GM12865 (cell line): ENCODE data around the gene SPNS2.

Experiments used
- DNase-seq: peaks from one replicate; pipeline ENCODE4 v3.0.0; 2010; ENCODE audit warnings: low read depth
- H3K4me3 ChIP-seq: 2 replicates; pipeline ENCODE4 v1.5.1; 2011; ENCODE audit warnings: mild to moderate bottlenecking, low read depth, low read length, control low read depth
- TF ChIP-seq, protein P1 (sequence below): IDR thresholded peaks from 2 replicates; pipeline ENCODE4 v1.5.1; 2011; ENCODE audit warnings: low read length, control low read depth, low read depth, inconsistent platforms; ENCODE audit not compliant: insufficient read depth; ENCODE audit errors: missing control alignments

SPNS2 gene

DNA sequence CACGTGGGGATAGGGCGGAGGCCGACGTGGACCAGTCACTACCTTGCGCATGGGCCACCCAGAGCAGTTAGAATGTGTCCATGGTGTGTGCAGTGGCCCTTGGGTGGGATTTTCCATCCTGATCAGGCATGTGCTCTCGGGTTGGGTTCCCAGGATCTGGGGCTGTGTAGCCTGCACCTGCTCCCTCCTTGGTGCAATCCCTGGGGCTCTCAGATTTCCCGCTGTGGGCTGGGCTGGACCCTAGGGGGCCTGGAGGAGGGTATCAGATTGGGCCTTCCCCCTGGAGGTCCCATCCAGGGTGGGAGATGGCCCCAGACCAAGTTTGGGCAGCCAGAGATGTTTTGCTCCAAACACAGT is 86.9 kb downstream of the SPNS2 start:
- TF ChIP-seq, protein P1, sequence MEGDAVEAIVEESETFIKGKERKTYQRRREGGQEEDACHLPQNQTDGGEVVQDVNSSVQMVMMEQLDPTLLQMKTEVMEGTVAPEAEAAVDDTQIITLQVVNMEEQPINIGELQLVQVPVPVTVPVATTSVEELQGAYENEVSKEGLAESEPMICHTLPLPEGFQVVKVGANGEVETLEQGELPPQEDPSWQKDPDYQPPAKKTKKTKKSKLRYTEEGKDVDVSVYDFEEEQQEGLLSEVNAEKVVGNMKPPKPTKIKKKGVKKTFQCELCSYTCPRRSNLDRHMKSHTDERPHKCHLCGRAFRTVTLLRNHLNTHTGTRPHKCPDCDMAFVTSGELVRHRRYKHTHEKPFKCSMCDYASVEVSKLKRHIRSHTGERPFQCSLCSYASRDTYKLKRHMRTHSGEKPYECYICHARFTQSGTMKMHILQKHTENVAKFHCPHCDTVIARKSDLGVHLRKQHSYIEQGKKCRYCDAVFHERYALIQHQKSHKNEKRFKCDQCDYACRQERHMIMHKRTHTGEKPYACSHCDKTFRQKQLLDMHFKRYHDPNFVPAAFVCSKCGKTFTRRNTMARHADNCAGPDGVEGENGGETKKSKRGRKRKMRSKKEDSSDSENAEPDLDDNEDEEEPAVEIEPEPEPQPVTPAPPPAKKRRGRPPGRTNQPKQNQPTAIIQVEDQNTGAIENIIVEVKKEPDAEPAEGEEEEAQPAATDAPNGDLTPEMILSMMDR, result no peak
- no peak overlapping the region for H3K4me3 ChIP-seq
- no peak for DNase-seq

DNA sequence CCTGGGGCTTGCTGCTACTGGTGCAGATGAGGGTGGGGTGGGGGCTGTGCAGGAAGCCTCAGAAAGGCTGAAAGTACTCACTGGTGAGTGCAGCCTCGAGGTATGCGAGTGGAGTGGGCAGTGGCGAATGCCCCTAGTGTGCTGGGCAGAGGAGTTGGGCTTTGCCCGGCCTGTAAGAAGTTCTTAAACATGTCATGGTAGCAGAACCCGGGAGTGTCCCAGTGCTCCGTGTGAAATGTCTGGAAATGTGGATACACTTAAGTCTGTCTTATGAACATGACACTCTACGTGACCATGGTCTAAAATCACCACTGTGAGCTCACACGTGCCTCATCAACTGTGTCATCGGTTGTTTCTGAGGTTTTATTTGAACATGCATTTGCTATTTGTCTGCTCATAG is 87.4 kb downstream of the SPNS2 start:
- DNase-seq, result no peak
- no peak overlapping the region for H3K4me3 ChIP-seq
- TF ChIP-seq, protein P1, result no peak

DNA sequence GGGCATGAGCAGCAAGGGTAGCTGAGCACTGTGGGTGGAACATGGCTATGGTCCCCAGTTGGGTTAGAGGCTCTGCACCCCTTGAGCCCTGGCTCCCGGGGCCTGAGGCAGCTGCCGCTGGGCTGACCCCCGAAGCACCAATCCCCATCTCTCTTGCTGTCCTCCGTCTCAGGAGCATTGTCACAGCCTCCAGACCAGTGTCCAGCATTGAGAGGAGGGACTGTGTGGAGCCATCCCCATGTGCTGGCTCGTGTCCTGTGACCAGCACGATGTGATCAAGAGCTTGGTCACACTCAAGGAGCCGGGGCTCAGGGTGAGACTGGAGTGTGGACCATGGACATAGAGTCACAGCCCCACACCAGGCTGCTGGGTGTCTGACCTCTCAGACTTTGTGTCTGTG is 88.5 kb downstream of the SPNS2 start:
- TF ChIP-seq, protein P1, result no peak
- DNase-seq, result no peak
- H3K4me3 ChIP-seq, result no peak overlapping the region

DNA sequence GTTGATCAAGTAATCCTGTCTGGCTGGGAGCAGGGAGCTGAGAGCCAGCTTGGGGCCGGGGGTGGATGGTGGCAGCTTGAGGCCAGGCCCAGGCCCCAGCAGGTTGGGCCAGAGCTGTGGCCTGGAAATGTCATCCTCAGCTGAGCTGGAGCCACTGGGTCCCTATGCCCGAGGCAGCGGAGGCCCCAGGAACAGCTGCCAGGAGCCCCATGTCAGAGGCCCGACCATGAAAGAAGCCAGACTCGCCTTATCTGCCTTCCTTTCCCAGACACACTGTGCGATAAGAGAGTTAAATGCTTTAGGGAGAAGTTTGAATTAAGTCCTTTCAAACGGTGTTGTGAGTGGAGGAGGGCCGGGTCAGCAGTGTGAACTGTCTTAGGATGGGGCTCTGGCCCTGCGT is 89.1 kb downstream of the SPNS2 start:
- H3K4me3 ChIP-seq, result no peak overlapping the region
- TF ChIP-seq, protein P1, result no peak
- DNase-seq, result no peak

DNA sequence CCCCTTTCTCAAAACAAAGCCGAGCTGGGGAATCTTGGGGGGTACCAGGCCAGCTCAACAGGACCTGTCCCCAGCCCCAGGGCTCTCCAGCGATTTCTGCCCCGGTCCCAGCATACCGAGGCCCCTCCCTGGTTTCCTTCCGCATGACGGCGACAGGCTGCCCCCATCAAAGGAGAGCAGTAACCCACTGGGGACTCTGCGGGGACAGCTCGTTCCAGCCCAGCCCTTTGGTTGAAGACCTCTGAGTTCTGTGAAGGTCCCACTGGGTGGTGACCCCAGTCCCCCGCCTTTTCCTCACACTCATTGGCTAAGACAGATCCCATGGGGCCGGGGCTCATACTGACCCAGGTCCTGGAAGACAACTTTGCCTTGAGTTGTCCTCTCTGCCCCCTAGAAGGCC is 89.7 kb downstream of the SPNS2 start:
- H3K4me3 ChIP-seq, result no peak overlapping the region
- TF ChIP-seq, protein P1, result no peak
- DNase-seq, result no peak
